A549 treated with DMSO at 1 μM for 4 hours (cell line): Measurements from ENCODE around the gene MARCOL. TPM values are rescaled to one million over a fixed set of nuclear protein-coding genes. Genes with fewer than 3 reads are reported as not detected.

Source experiments
- total RNA-seq: library from RNA; stranded (reverse); fragments of 200-300 nt; extraction: Qiagen RNA extraction; gene quantifications from 5 replicates; pipeline ENCODE4 v1.2.3, GENCODE V29; 2022; ENCODE audit warnings: low read depth

Gene MARCOL
- total RNA-seq = not detected in 5 replicates

GRCh38 chr5:148238418-148238794 is at the start of gene MARCOL:
Gene MARCOL (plus strand): TSS chr5:148238525. CDS start chr5:148238598, 73 bp downstream.

GRCh38 chr5:148202531-148203203 is 35.7 kb upstream of the MARCOL start, which contains the start of gene SPINK6:
Gene SPINK6 (plus strand): TSS chr5:148203042. CDS start chr5:148203097, 55 bp downstream.

DNA sequence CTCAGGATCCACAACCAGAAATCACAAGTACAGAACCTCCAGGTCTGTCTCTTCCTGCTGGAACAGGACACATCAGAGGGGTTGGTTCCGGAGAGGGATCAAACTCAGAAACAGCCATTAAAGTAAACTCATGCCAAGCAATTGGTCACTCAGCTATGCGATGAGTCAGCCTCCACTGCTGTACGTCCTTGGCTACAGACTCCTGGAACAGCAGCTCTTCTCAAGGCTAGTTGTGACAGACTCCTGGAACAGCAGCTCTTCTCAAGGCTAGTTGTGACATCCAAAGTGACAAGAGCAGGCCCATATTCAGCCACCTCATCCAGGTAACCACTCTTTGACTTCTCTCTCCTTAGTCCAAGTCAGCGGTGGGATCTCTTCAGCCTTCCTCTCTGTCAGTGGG is 30.2 kb downstream of the MARCOL start, which contains the start of gene SPINK13:
SPINK13 (plus strand) TSS at position 229 of the 400 bp plus-strand sequence. CDS start 1,279 bp downstream, outside the sequence.

Other genes starting within 250 kb of the MARCOL start
- not detected in 5 replicates for gene SPINK5, start 174.5 kb upstream of the MARCOL start, total RNA-seq
- not detected in 5 replicates for gene SPINK14, start 70.0 kb upstream of the MARCOL start, total RNA-seq
- 0.32 to 0.76 TPM (median 0.48 TPM) in 5 replicates for gene SPINK6, start 35.5 kb upstream of the MARCOL start, total RNA-seq
- gene SPINK13, start 30.3 kb downstream of the MARCOL start, total RNA-seq = not detected in 5 replicates
- not detected in 5 replicates for gene SPINK7, start 73.9 kb downstream of the MARCOL start, total RNA-seq
- gene SPINK9, start 97.0 kb downstream of the MARCOL start, total RNA-seq = not detected in 5 replicates
- gene FBXO38, start 145.4 kb downstream of the MARCOL start, total RNA-seq = 16.7 to 23.9 TPM (median 18.7 TPM) in 5 replicates